ENCODE data around the gene S1PR1.
"Not testable (repeated sequence)": the region's sequence is repeated elsewhere in the genome, so short reads cannot be mapped to it uniquely, and the experiment has no call there.

The S1PR1 gene

GRCh38 chr1:101236516-101237228, at the start of gene S1PR1:
TSS of gene S1PR1 (plus strand) at chr1:101237019. CDS start at chr1:101238985, 1,966 bp downstream.
- no peak for DNase-seq

GRCh38 chr1:101187297-101187696, 49.5 kb upstream of the S1PR1 start:
- DNase-seq, result no peak

GRCh38 chr1:101188331-101188730, 48.5 kb upstream of the S1PR1 start:
- no peak for DNase-seq

- not testable (repeated sequence) for DNase-seq
Measured at GRCh38 chr1:101188968-101189367, 47.9 kb upstream of the S1PR1 start.

GRCh38 chr1:101190441-101190840, 46.4 kb upstream of the S1PR1 start:
- no peak for DNase-seq

- no peak for DNase-seq
Measured at GRCh38 chr1:101191049-101191448, 45.8 kb upstream of the S1PR1 start.

GRCh38 chr1:101193733-101194169, 43.1 kb upstream of the S1PR1 start:
- no peak for DNase-seq

- DNase-seq, result no peak
Measured at GRCh38 chr1:101194746-101195145, 42.1 kb upstream of the S1PR1 start.

- DNase-seq, result no peak
Measured at GRCh38 chr1:101196668-101197067, 40.2 kb upstream of the S1PR1 start.

GRCh38 chr1:101198842-101199636, 37.8 kb upstream of the S1PR1 start:
- no peak for DNase-seq

- no peak for DNase-seq
Measured at GRCh38 chr1:101199637-101199982, 37.2 kb upstream of the S1PR1 start.

GRCh38 chr1:101200513-101200912, 36.3 kb upstream of the S1PR1 start:
- DNase-seq, result no peak

- DNase-seq, result no peak
Measured at GRCh38 chr1:101203820-101204540, 32.8 kb upstream of the S1PR1 start.

- DNase-seq, result no peak
Measured at GRCh38 chr1:101205457-101205856, 31.4 kb upstream of the S1PR1 start.

GRCh38 chr1:101206139-101206538, 30.7 kb upstream of the S1PR1 start:
- DNase-seq, result not testable (repeated sequence)

- not testable (repeated sequence) for DNase-seq
Measured at GRCh38 chr1:101207271-101207670, 29.5 kb upstream of the S1PR1 start.

GRCh38 chr1:101207891-101208290, 28.9 kb upstream of the S1PR1 start:
- DNase-seq, result no peak

- no peak for DNase-seq
Measured at GRCh38 chr1:101215363-101216011, 21.3 kb upstream of the S1PR1 start.

GRCh38 chr1:101216623-101217022, 20.2 kb upstream of the S1PR1 start:
- no peak for DNase-seq

- DNase-seq, result no peak
Measured at GRCh38 chr1:101217148-101217547, 19.7 kb upstream of the S1PR1 start.

- not testable (repeated sequence) for DNase-seq
Measured at GRCh38 chr1:101218968-101219367, 17.9 kb upstream of the S1PR1 start.

GRCh38 chr1:101219924-101220870, 16.6 kb upstream of the S1PR1 start:
- no peak for DNase-seq
